MCF 10A (cell line): ENCODE measurements around the gene MLLT3. TPM values are rescaled to one million over a fixed set of nuclear protein-coding genes. Genes with fewer than 3 reads are reported as not detected.

Source experiments
- BruUV-seq: library from RNA; stranded (reverse); fragments of 400-500 nt; replicated peaks from 2 replicates; lab custom pipeline; 2021; lab: Mats Ljungman, UMichigan
- CTCF ChIA-PET: fragments of 300-600 bp; sonication (Branson Sonifier 250); formaldehyde crosslinking; extraction: SDS; loops from one replicate; lab custom pipeline; 2021; ENCODE audit warnings: antibody characterized with exemption, inconsistent platforms; lab: Yijun Ruan, JAX
- POLR2A ChIA-PET: fragments of 300-600, 350-650 bp; sonication (Branson Sonifier 250); formaldehyde crosslinking; extraction: SDS; loops from one replicate; lab custom pipeline; 2020; ENCODE audit warnings: antibody characterized with exemption, inconsistent platforms; lab: Yijun Ruan, JAX
- DNase-seq: peaks from one replicate; pipeline ENCODE4 v3.0.0-alpha.2; 2018; ENCODE audit not compliant: unreplicated experiment
- H3K27ac Mint-ChIP-seq: one replicate; pipeline ENCODE4 v1.8.0; 2022; ENCODE audit warnings: mild to moderate bottlenecking, low read depth, mixed read lengths; ENCODE audit not compliant: unreplicated experiment
- H3K27me3 Mint-ChIP-seq: one replicate; pipeline ENCODE4 v1.8.0; 2022; ENCODE audit warnings: mixed read lengths; ENCODE audit not compliant: insufficient read depth, unreplicated experiment
- H3K36me3 Mint-ChIP-seq: one replicate; pipeline ENCODE4 v1.8.0; 2022; ENCODE audit warnings: mild to moderate bottlenecking, moderate library complexity, mixed read lengths; ENCODE audit not compliant: insufficient read depth, unreplicated experiment
- H3K4me1 Mint-ChIP-seq: one replicate; pipeline ENCODE4 v1.8.0; 2022; ENCODE audit warnings: mixed read lengths; ENCODE audit not compliant: insufficient read depth, unreplicated experiment
- H3K4me3 Mint-ChIP-seq: one replicate; pipeline ENCODE4 v1.8.0; 2022; ENCODE audit warnings: mild to moderate bottlenecking, moderate library complexity, mixed read lengths; ENCODE audit not compliant: unreplicated experiment
- H3K9me3 Mint-ChIP-seq: one replicate; pipeline ENCODE4 v1.8.0; 2022; ENCODE audit warnings: mixed read lengths; ENCODE audit not compliant: unreplicated experiment
- intact Hi-C: fragments of 100-400 bp; cut with micrococcal nuclease; formaldehyde crosslinking; loops from 2 replicates; pipeline ENCODE4 v1.14.1; 2022
- total RNA-seq: library from RNA; stranded (reverse); gene quantifications from 2 replicates; pipeline ENCODE4 v1.2.3, GENCODE V29; 2022
- TF ChIP-seq, protein P1 (sequence below): fragments of 200-600 bp; IDR thresholded peaks from one replicate; pipeline ENCODE4 v1.8.0; 2022; ENCODE audit warnings: antibody characterized with exemption, mild to moderate bottlenecking; ENCODE audit not compliant: unreplicated experiment

MLLT3 gene
- total RNA-seq, 1 experiment from 2014 or later = 1.2 TPM

DNA sequence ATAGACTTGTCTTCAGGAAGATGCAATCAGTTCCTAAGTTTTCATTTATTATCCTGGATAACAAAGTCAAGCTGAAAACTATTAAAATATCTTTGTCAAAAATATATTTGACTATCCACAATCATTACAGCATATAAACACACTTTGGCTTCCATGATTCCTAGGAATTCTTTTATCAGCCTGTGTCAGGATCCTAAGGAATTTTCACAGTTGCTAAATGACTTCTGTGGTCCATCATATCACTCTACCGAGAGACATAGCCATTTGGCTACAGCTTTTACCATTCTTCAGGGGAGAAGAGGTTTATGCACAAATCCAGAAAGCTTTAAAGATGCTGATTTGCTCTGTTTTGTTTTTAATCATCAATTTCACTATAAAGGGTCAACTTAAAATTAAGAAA lies 128.3 kb downstream of the MLLT3 start:
- TF ChIP-seq, protein P1, sequence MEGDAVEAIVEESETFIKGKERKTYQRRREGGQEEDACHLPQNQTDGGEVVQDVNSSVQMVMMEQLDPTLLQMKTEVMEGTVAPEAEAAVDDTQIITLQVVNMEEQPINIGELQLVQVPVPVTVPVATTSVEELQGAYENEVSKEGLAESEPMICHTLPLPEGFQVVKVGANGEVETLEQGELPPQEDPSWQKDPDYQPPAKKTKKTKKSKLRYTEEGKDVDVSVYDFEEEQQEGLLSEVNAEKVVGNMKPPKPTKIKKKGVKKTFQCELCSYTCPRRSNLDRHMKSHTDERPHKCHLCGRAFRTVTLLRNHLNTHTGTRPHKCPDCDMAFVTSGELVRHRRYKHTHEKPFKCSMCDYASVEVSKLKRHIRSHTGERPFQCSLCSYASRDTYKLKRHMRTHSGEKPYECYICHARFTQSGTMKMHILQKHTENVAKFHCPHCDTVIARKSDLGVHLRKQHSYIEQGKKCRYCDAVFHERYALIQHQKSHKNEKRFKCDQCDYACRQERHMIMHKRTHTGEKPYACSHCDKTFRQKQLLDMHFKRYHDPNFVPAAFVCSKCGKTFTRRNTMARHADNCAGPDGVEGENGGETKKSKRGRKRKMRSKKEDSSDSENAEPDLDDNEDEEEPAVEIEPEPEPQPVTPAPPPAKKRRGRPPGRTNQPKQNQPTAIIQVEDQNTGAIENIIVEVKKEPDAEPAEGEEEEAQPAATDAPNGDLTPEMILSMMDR = no peak
- intact Hi-C loops = no loop called here
- Mint-ChIP-seq H3K4me3 (no peak overlapping the region), H3K36me3 (no peaks in the 10 kb centered on the region), H3K9me3 (no peaks in the 10 kb centered on the region), H3K27ac (no peak overlapping the region), H3K4me1 (no peaks in the 10 kb centered on the region), H3K27me3 (peaks cover 43% of the 10 kb centered on the region)
- DNase-seq = no peak
- ChIA-PET CTCF (interaction anchor here (0.6 kb wide), 1 partner anchor 596 kb away, joined by 5 read pairs; no protein-coding TSS in a partner anchor), POLR2A (no interaction called here)
- no TSS peak for BruUV-seq

DNA sequence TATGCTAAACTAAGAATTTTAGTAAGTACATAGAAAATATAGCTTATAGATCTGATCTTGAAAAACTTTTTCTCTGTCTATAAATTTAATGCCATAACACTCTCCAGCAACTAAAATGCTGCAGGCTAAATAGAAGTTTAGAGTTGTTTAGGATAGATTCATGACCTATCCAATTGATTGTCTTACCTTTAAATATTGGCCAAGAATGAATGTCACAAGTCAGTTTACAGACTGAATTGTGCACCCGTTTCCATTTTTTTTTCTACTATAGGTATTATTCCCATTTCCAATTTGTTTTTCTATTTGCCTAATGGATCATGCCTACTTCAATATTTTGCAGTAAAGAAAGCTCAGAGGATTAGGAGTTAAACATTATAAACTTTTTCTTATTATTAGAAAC lies 129.5 kb downstream of the MLLT3 start:
- H3K4me3 Mint-ChIP-seq = no peak overlapping the region
- no peaks in the 10 kb centered on the region for H3K9me3 Mint-ChIP-seq
- TF ChIP-seq, protein P1 = no peak
- intact Hi-C loops = no loop called here
- peaks cover 55% of the 10 kb centered on the region for H3K27me3 Mint-ChIP-seq
- no peaks in the 10 kb centered on the region for H3K4me1 Mint-ChIP-seq
- no TSS peak for BruUV-seq
- H3K27ac Mint-ChIP-seq = no peak overlapping the region
- ChIA-PET CTCF (no interaction called here), POLR2A (interaction anchor here (0.6 kb wide), 1 partner anchor 81 kb away, joined by 3 read pairs; no protein-coding TSS in a partner anchor)
- DNase-seq = no peak
- H3K36me3 Mint-ChIP-seq = no peaks in the 10 kb centered on the region

DNA sequence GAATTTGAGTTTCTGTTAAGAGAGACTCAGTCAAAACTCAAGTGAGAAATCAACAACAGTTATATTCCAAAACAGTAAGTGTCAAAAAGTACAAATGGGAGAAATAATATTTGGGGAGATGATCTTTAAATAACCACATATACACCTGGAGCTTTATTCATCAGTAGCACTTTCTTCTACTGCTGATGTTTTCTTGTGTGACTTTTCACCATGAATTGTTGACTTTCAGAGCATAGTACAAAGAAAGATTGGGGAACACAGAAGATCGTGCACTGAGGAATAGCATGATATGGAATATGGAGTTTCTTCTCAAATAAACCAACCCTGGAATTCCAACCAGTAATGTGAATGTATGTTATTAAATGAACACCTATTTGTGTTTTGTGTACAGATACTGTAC lies 130.7 kb downstream of the MLLT3 start:
- TF ChIP-seq, protein P1 = no peak
- ChIA-PET POLR2A (no interaction called here), CTCF (no interaction called here)
- peaks cover 59% of the 10 kb centered on the region for H3K27me3 Mint-ChIP-seq
- no peaks in the 10 kb centered on the region for H3K36me3 Mint-ChIP-seq
- no TSS peak for BruUV-seq
- intact Hi-C loops = no loop called here
- H3K4me3 Mint-ChIP-seq = no peak overlapping the region
- H3K27ac Mint-ChIP-seq = no peak overlapping the region
- no peaks in the 10 kb centered on the region for H3K4me1 Mint-ChIP-seq
- no peak for DNase-seq
- H3K9me3 Mint-ChIP-seq = no peaks in the 10 kb centered on the region

DNA sequence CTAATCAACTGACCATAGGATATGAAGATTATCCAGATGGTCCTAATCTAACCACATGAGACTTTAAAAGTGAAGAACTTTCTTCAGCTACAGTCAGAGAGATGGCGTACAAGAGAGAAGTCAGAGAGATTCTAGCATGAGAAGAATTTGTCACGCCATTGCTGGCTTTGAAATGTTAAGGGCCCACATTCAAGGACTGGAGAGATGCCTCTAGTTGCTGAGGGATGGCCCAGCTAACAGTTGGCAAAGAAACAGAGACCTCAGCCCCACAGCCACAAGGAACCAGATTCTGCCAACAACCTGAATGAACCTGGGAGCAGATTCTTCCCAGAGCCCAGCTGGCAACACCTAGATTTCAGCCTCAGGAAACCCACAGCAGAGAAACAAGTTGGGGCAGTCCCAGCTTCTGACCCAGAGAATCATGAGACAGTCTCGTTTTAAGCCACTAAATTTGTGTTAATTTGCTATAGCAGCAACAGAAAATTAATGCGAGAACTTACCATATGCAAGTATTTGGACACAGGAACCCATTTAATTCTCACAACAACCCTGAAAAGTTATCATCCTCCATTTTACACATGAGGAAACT lies 132.0 kb downstream of the MLLT3 start:
- POLR2A ChIA-PET = no interaction called here
- H3K27me3 Mint-ChIP-seq = peaks cover 59% of the 10 kb centered on the region
- H3K36me3 Mint-ChIP-seq = no peaks in the 10 kb centered on the region
- no peak overlapping the region for H3K27ac Mint-ChIP-seq
- no peak for DNase-seq
- H3K4me1 Mint-ChIP-seq = no peaks in the 10 kb centered on the region
- H3K4me3 Mint-ChIP-seq = no peak overlapping the region
- intact Hi-C loops = no loop called here
- CTCF ChIA-PET = interaction anchor here (0.6 kb wide), 1 partner anchor 43 kb away, joined by 3 read pairs; no protein-coding TSS in a partner anchor
- no peaks in the 10 kb centered on the region for H3K9me3 Mint-ChIP-seq
- TF ChIP-seq, protein P1 = no peak
- BruUV-seq = no TSS peak
